ENCODE measurements around the gene DSG2.
"Not testable (repeated sequence)": the region's sequence is repeated elsewhere in the genome, so short reads cannot be mapped to it uniquely, and the experiment has no call there.

Gene DSG2

DNA sequence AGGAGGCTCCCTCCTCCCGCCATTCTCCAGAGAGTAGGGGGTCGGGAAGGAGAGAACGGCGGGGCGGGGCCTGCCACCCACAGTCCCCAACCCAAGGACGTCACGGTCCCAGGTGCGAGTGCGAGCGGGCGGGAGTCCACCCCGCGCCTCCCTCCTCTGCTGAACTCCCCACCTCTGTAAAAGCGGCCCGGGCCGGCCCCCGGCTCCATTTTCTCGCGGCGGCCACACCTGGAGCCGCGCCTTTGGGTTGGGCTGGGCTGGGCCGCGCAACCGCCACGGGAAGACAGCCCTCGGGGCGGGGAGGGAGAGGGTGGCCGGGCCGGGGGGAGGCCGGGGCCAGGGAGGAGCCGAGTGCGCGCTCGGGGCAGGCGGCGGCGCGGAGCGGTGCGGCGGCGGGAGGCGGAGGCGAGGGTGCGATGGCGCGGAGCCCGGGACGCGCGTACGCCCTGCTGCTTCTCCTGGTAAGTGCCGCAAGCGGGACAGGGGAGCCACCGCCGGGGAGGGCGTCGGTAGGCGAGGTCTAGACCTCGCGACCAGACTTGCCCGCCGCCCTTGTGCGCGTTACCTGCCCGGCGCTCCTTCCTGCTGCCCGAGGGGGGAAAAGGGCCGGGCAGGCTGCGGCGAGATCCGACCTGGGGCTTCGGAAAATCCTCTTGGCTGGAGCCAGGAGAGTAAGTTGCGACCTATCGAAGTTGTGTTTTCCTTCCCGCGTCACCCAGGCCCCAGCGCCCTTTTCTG is at the start of gene DSG2:
Gene DSG2 (plus strand): TSS at position 342 of the 738 bp plus-strand sequence. CDS start 75 bp downstream, at position 417.
- DNase-seq (ENCODE audit: low read depth) = no peak

DNA sequence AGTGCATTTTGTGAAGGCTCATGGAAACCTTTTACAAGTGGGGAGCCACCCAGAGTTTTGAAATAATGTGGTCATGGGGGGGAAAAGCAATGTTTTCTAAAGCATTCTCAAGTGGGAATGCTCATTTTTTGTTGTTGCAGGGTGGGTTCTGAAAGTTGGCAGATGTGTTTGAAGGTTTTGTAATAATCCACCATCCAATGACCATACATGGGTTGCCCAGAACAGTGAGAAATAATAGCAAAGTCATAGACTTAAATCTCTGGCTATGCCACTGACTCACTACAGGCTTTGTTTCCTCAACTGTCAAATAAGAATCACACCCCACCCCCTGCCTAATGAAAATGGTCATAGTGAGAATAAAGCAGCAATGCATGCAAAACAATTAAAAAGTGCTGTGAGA is 47.6 kb upstream of the DSG2 start:
- no peak for DNase-seq (ENCODE audit: low read depth)

DNA sequence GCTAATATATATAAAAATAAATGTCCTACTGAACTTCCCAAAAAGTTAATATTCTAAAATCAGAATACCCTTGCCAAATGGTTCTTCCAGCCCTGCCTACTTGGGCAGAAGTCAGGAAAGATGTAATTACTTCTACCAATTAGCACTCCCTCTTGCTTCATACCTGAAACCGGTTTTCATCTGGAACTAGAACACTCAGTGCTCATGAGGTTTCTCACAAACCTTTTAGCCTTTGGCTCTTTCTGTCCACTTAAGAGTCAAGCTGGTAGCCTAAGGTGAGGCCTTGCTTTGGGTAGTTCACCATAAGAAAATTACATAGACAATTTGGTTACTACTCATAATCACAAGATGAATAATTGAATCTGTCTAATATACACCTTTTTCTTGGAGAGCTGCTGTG is 46.4 kb upstream of the DSG2 start:
- no peak for DNase-seq (ENCODE audit: low read depth)

DNA sequence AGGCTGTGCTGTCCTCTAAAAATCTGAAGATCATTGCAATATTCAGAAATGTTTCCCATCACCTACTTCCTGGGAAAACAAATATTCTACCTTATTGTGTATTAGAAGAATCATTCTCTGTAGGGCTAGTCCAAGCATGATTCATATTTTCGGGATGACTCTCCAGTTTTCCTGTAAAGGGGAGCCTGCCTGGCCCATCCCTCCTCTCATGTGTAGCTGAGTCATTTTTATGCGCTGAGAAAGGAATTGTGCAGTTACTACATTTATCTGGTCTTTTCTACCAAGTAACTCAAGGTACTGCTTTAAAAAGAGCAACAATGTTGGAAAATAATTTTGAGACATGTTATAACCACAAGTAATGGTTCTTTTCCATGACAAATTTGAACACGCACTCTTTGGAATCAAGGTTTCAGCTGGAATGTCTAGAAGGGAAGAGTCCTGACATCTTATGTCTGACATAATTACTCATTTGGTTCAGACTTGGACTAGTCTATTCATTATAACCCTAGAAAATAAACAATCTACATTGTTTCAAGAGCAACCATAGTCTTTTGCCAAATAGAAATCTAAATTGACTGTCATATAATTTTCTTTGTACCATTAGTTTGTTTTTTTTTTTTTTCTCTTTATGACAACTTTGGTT is 43.8 kb upstream of the DSG2 start:
- DNase-seq (ENCODE audit: low read depth) = no peak

DNA sequence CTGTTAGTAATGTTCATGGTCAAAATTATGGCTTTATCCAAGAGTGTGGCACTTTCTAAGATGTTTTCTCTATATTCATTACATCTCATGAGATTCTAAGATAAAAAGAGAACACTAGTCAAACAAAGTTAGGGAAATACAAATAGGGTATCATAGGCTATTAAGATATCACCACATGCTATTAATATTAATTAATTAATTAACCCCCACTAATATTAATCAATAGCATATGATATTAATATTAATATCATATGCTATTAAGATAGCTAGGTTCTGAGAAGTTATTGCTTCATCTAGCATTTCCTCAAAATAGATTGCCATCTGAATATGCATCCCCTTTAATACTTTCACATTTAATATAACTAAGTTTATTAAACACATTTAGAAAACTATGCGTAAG is 28.3 kb upstream of the DSG2 start:
- no peak for DNase-seq (ENCODE audit: low read depth)

DNA sequence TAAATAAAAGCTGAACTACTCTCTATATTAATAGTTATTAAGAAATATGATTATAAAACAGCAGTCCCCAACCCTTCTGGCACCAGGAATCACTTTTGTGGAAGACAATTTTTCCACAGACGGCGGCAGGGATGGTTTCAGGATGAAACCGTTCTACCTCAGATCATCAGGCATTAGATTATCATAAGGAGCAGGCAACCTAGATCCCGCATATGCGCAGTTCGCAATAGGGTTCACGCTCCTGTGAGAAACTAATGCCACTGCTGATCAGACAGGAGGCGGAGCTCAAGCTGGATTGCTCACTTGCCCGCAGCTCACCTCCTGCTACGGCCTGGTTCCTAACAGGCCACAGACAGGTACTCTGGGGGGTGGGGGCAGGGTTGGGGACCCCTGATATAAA is 19.3 kb upstream of the DSG2 start:
- no peak for DNase-seq (ENCODE audit: low read depth)

DNA sequence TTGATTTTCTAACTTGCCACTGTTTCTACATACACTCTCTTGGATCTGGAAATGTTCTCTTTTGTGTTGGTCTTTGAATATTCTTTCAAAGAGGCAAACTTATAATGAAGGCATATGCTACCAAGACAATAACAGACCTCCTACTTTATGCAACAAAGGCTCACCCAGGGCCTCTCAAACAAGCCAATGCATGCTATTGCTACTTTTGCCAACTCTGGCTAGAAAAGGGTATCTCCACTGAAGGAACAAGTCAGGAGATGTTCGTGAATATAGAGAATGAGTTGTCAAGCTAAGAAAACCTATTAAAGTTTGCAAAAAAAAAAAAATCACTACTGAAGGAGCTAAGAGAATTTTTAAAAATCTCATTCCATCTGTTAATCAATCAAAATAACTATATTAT is 15.9 kb upstream of the DSG2 start:
- DNase-seq (ENCODE audit: low read depth) = no peak

DNA sequence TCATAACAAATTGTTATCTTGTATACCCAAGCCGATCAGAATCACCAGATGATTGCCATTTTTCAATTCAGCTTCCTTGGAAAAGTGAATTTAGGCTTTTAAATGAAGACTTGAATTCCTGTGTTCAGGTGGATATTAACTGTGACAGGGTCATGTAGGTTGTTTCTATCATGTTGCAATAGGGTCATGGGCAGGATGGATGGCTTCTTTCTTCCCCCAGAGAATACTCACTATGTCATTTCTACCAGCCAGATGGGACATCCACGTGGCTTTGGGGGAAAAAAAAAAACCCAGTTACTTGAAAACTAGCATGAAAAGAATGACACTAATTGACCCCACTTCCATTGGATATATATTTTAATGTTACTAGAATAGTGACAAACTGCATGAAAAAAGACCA is 14.6 kb upstream of the DSG2 start:
- DNase-seq (ENCODE audit: low read depth) = no peak

DNA sequence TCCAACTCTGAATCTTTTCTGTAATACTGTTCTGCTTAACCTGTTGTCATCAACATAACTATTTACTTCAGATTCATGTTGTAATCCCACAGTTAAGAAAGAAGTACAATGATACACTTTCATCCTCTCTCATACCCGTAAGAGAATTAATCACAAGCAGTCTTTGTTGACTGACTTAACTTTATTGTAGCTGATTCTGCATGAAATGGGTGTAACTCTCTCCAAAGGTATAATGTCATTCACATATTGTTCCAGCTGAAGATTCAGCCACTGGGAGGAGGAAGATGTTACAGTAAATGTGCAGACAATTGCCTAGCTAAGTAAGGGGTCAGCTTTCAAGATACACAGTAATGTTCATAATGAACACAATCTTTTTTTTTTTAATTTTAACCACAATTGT is 13.5 kb upstream of the DSG2 start:
- DNase-seq (ENCODE audit: low read depth) = no peak

DNA sequence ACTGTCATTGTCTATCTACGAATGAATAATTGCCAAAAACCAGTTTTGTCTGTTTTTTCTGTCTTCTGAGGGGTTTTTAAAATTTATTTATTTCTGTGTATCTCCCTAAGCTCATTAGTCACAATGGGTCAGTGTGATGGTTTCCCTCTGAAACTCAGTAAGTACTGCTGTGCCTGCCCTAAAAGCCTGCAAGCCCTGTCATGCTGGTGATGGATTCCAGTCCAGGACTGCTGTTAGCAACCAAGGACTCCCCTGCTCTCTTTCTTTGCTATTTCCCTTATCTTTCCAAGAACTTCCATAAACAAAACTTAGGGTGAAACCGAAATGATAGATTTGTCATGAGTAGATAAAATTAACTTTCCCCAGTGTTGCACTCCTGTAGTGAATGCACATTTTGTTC is 11.8 kb upstream of the DSG2 start:
- no peak for DNase-seq (ENCODE audit: low read depth)

DNA sequence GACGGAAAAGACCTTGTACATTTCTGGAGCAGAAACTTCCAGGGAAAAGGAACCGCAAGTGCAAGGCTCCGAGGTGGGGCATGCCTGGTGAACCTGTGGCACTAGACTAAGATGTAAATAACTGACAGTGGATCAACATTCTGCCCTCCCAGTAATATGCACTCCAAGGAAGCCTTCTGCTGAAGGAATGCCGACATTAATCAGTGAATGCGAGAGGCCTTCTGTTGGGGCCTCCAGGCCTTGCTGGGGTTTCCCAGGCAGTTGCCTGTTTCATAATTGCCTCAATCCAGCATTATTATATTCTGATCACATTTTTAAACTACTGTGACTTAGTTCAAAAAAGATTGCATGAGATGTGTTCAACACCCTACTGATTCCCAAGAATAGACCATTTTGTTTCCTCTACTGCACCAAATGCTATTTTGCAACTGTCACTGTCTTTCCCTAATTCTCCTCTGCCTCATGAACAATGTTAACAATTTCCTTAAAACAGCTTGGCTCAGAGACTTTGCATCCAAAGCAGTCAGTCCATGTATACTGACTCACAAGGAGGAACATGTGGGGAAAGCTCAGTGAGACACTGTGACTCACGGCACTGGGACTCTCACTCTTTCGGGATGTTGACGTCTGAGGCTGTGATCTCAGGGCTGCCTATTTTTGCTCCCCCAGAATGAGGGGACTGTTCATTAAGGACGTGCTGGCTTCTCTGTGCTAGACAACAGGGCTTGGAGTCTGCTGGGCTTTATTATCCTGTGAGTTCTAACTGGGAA is 10.5 kb upstream of the DSG2 start:
- DNase-seq (ENCODE audit: low read depth) = no peak

DNA sequence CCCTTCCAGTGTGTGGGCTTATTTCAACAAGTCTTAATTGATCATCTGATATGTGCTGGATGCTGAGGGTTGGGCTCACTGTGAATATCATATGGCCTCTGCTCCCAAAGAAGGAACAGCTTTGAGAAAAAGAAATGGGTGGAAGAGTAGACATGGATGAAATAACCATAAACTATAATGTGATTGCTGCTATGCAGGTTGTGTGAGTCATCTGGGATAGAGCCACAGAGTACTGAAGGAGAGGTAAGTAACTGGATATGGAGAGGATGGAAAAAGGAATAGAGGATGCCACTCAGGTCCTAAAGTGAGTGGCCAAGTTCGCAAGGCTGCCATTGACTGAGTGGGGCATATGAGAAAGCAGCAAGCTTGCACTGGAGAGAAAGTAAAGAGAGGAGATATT is 8.7 kb upstream of the DSG2 start:
- DNase-seq (ENCODE audit: low read depth) = no peak

DNA sequence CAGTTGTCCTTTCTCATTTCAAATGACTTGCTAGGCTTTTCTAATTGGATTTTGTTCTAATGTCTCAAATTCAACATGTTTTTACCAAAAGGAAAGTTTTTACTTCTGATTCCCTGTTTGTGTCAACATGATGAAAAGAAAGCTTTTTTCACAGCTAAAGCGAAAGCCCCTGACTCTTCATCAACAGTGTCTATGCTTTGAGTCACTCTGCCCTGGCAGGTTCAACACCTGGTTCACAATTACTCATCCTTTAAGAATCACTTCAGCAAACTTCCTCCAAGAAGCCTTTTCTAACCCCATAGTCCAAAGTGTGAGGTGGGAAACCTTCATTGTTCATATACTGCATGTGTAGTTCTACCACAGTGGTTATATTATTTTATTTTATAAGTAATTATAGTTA is 7.6 kb upstream of the DSG2 start:
- DNase-seq (ENCODE audit: low read depth) = no peak

DNA sequence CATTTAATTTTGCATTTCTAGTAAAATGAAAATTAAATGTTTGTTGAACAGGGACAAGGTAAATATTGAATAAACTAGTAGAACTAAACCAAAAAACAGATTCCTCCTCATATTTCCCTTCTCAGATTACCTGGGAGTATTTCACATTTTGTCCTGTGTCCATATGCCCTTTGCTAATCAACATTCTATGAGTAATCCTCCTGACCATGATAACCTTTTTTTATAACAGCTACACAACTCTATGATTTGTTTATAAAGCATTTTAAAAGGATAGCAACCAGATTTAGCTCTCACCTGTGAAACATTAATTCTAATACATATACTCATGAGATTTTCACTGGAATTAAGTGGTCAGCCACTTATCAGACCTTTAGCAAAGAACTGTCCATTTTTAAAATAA is 7.1 kb upstream of the DSG2 start:
- DNase-seq (ENCODE audit: low read depth) = no peak

DNA sequence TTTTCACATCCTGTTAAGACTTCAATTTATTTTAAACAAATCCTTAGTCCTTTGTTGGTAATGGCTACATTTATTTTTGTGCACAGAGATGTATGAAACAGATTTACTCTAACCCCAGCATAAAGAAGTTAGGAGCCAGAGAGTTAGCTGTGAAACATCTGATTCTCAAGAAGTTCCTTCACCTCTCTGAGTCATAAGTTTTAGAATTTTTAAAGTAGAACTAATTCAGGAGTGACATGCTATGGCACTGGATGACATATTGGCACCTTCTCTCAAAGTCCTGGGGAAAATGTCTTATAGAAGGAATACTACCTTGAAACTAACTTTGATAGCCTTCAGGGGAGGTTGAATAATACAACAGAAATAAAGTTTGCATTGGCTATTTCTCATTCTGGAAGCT is 6.4 kb upstream of the DSG2 start:
- DNase-seq (ENCODE audit: low read depth) = no peak

DNA sequence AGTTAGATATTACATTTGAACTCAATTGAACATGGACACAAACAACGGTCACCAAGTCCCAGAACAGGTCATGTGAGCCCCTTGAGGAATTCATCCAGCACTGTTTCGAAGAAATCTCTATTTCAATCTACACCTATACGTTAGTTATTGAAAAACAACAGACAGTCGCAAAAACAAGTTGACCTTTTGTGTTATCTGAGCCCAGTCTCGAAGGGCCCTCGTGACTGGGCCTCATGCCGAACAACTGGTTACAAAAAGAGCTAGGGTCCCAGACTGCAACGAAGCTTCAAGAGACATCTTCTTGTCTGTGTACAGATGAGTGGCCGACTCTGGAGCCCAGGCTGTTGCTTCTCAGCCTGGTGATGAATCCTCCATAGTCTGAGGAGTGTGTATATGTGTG is 5.3 kb upstream of the DSG2 start:
- DNase-seq (ENCODE audit: low read depth) = no peak

DNA sequence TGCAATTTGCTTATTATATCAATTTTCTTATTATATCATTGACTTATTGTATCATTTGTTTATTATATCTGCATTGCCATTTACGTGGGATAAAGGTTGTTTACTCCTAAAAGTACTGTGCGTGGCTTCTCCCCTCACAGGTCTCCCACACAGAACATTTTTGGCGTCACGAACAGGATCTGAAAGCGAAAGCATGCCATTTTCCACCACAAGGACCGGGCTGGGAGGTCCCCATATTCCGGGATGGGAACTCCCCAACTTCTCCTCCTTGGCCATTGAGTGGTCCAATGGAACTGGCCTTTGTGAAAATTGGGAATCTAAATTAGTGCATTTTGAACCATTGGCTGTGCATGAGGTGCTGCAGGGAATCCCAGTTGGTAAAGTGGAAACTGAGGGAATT is 4.8 kb upstream of the DSG2 start:
- no peak for DNase-seq (ENCODE audit: low read depth)

DNA sequence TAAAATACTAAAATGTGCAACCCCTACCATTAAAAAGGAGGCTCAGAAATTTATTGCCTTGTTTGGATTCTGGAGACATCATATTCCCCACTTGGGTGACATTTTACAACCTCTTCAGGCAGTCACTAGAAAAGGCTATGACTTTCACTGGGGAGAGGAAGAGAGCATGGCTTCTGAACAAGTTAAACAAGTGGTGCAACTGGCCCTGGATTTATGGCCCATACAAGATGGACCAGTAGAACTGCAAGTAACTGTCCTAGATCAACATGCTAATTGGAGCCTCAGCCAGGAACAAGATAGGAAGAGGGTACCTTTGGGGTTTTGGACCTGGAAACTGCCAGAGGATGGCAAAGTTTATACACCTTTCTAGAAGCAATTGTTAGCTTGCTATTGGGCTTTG is 4.0 kb upstream of the DSG2 start:
- no peak for DNase-seq (ENCODE audit: low read depth)

DNA sequence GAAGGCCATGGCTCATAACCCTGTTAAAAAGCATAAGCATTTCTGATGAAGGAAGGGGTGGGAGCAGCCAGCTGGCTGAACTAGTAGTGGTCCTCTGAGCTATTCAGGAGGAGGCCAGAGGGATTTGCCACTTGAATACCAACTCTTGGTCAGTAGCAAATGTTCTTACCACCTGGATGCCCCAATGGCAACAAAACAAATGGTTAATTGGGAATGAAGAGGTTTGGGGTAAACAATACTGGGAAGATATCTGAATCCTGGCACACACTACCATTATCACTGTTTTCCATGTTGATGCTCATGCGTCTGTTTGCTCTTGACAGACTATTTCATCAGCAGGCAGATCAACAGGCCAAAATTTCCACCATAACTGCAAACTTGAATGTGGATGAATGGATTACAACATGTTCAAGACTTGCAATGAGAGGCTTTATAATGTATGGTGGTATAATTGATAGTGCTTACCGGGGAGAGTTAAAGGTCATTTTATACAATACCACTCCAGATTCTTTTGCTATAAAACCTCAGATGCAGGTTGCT is 3.2 kb upstream of the DSG2 start:
- DNase-seq (ENCODE audit: low read depth) = not testable (repeated sequence)

DNA sequence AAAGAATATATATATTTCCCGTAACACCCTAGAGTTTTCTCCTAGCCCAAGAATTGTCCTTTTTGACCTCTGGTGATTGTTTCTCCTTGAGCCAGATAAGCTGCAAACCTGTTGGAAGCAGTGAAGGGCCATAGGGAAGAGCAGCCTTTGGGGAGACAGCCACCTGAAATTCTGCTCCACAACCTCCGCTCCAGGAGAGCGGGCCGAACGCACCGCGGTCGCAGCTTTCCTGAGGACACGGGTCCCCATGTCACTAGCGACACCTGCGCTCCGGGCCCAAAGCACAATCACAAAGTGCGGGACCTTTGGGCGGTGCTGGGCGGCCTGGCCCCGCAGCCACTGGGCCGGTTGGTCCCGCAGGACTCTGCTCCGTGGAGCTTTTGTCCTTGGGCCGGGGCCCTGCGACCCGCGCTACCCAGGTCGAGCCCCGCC is 557 bp upstream of the DSG2 start:
- no peak for DNase-seq (ENCODE audit: low read depth)

DNA sequence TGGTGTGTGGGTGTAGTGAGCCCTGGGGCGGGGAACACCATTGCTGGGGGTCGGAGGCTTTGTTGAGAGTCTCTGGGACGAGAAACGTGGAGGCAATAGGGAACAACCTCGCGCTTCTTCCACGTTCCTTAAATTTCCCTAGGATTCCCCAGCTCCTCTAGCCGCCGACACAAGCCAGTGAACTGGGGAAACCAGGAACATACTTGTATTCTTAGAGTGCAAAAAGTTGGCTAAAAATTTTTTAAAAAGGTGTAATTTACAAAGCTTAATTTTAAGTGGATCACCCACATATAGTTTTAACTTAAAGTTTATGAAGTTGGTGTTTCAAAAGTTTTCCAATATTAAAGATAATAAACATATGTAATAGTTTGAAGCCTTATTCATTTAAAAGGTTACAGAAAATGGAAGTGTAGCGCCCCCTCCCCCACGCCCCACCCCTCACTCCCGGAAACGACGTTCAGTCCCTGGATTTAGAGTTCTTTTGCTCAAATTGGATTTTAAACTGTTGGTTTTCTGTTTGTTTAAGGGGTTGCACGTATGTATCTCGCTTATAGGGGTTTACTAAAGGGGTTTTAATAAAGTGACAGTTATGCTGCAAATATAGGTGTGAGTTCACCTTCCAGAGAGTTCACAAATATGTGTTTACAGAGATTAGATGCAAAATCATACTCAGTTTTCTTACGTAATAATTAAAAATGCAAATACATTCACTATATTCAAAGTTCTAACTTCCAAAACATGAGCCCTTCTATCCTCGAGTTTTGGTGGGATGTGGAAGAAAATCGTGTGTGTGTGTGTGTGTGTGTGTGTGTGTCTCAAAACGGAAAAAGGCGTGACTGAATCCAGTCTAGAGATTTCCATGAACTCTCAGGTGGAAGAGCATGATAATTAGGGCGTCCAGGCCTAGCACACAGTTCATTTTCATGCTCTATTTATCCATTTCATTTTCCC is 872 bp downstream of the DSG2 start:
- no peak for DNase-seq (ENCODE audit: low read depth)
